NCI-H345 (cell line): ENCODE data around the gene TANGO2.

Source experiments
- DNase-seq: peaks from one replicate; lab custom pipeline; 2025; lab: John Stamatoyannopoulos, UW

Gene TANGO2

GRCh38 chr22:19996694-19997384 is 24.1 kb upstream of the TANGO2 start:
- DNase-seq, result no peak

DNA sequence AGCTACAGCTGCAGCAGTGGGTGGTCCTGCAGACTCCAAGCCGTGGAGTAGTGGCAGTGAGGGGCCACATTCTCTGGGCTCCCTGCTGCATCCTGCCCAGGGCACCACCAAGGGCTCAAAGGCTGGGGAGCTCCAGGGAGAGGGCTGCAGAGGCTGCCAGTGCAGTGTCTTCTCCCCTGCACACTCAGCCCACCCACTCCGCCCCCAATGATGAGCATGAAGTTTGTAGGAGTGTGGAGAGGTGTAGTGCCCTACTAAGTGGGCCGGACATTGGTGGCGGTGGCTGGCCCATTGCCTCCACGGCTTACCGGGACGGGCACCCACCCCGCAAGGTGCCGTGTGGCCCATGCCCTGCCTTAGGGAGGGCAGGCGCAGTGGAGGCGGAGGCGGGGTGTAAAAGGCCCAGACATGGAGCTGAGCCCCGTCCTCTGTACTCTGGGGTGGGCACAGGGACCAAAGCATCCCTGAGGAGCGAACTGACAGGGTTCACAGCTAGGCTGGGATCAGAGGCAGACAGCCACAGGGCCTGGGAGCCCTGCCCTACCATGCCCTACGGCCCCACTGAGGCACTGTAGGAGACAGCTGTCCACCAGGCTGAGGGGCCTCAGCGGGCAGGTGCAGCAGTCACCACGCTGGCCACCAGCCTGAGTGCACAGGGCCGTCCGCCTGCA is 23.2 kb upstream of the TANGO2 start:
- no peak for DNase-seq

DNA sequence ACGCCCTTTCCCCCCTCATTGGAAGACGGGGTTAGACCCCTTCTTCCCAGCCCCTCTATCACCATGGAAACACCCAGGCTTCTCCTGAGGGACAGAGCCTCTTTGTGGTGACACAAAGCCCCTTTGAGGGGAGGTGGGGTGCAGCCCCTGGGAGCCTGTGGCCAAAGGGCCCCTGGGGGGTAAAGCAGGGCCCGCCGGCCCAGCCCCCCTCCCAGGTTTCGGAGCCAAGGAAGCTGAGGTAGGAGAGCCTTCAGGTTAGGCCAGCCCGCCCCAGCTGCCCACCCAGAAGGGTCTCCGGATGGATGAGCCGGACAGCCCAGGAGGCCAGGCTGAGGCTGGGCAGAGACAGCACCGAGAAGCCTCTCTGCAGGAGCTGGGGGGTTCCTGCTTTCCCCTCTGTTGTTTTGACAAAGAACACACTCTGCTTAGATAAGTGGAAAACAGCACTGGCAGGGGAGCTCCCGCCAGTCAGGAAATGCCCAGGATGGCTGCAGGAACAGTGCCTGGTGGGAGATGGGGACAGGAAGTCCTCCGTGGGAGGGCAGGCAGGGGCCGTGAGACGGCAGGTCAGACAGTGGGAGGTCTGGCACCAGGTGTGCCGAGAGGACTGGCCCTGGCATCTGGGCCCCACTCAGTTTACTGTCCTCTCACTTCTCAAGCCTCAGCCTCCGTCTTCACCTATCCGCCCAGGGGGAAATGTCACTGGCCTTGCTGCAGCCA is 22.5 kb upstream of the TANGO2 start:
- DNase-seq, result no peak

DNA sequence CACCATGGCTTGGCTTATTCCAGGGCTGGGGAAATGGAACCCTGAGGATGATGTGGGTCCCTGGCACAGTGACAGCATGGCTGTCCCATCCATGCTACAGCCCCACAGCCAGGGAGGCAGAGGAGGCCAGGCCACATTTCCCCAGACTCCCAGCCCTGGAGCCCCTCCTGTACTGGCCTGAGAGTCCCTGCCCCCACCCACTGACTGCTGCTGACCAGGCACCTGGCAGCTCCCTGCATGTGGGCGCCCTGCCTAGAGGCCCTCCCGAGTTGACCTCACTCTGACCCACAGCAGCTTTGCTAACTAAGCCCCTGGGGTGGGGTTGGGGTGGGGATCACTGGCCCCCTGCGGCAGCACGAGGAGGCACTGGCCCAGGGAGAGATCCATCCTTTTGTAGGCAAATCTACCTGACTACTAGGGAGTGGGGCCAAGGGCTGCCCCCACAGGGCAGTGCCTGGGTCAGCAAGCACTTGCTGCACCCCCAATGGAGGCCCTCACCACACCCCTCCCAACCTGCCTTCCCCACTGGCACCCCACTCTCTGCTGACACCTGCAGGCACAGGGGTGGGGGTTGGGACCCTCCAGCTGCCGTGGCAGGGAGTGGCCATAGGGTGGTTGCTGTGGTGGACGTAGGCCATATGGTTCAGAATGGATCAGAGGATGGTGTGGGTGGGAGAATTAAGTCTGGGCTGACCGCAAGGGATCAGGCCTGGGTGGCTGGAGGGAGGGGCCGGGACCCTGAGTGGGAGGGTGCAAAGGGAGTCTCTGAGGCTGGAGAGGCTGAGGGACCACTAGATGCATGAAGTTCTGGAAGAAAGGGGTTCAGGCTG is 21.7 kb upstream of the TANGO2 start:
- DNase-seq, result no peak

DNA sequence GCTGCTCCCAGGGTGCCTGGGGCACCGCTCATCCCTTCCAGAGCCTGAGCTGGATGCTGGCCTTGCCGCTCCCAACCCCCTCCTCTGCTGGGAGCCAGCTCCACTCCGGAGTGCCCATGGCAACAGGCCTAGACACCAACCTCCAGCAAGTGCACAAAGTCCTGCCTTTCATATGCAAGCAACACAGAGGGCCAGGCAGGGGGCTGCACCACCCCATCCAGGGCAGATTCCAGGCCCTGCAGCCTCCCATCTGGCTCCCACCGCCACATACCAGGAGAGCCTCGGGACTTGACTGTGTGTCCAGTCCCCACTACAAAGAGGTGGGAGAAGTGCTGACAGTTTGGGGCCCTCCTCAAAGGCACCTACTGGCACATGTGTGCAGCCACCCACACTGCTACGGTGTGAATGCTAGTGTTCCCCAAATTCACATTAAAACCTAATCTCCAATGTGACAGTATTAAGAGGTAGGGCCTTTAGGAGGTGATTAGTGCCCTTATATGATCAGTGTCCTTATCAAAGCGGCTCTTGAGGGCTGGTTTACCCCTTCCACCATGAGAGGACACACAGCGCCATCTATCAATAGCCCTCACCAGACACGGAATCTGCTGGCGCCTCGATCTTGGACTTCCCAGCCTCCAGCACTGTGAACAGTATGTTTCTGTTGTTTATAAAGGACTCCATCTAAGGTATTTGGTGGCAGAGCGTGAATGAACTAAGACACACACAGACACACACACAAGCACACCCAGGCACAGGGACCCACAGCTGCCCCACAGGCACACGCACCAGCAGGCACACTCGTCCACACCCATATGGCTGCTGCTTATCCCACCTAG is 20.4 kb upstream of the TANGO2 start:
- DNase-seq, result no peak

DNA sequence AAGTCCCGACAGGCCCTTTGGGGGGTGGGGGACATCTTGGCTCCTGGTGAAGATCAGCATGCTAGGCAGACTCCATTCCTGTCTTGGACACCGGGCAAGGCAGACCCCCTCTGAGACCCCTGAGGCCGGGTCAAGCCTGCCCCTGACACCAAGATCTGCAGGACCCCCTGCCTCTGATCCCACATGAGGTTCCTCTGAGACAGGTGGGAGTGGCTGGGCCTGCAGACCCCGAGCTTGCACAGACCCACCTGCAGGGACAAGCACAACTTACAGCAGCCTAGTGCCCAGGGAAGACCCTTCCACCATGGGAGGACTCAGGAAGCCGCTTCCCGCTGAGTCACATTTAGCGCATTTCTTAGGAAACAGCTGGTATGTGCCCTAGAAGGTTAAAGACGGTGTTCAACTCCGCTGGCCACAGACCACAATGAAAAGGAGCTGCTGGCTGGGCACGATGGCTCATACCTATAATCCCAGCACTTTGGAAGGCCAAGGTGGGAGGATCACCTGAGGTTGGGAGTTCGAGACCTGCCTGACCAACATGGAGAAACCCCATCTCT is 19.8 kb upstream of the TANGO2 start:
- no peak for DNase-seq

- no peak for DNase-seq
Measured at GRCh38 chr22:20002128-20002527, 18.8 kb upstream of the TANGO2 start.

- no peak for DNase-seq
Measured at GRCh38 chr22:20002636-20003035, 18.3 kb upstream of the TANGO2 start.

GRCh38 chr22:20003304-20003703 is 17.6 kb upstream of the TANGO2 start:
- DNase-seq, result no peak

- no peak for DNase-seq
Measured at GRCh38 chr22:20004464-20004863, 16.4 kb upstream of the TANGO2 start.

DNA sequence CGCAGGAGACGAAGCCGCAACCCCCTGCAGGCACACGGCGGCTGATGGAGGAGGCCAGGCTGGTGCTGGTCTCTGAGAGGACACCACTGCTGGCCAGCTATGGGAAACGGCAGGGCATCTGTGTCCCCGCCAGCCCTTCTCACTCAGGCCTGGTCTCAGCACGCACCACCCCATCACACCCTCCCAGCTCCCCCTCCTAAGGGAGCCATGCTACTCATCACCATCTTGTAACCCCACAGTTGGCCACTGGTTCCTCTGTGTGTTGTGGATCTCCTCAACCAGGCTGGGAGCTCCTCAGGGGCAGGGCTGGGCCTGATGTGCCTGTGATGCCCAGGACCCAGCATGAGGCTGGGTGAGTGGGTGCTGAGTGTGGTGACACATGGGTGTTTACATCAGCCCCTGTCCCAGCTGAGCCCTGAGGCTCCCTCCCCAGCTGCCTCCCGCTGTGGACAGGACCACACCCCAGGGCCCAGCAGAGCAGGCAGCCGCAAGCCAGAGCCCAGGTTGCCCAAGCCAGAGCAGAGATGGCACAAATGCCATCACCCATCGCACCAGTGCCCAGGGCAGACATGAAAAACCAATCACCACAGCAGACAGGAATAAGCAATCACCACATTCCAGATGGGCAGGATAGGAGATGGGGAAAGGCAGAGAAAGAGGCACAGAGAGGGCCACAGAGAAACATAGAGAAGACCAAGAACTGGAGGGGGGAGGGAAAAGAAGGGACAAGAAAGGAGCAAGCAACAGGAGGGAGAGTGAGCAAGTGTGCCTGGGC is 12.5 kb upstream of the TANGO2 start:
- DNase-seq, result no peak

GRCh38 chr22:20009018-20009491 is 11.9 kb upstream of the TANGO2 start:
- DNase-seq, result no peak

DNA sequence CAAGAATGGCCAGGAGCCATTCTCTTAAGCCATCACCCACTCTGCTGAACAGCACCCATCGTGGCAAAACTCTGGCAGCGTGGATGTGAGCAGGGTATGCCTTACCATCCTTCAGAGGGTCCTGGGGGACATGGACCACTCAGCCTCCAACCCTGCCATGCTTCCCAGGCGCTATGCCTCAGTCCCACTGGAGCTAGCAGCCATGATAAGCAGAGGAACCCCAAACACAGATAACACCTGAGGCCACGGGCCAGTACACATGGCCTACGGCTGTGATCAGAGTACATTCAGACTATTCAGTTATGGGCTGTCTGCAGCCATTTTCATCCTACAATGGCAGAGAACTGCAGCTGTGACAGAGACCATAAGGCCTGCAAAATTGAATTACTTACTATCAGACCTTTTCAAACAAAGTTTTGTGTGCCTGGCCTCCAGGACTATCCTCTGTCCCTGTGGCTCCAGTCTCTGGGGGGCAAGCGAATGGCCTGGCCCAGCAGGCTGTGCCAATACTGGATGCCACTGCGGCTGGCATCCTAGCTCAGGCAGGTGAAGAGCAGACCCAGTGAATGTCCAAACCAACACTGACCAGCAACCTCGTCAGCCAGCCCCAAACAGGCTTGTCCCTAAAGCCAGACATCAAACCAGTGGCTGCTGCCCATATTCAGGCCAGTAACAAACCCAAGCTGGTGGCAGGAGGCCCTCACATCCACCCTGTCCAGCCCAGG is 11.2 kb upstream of the TANGO2 start:
- no peak for DNase-seq

DNA sequence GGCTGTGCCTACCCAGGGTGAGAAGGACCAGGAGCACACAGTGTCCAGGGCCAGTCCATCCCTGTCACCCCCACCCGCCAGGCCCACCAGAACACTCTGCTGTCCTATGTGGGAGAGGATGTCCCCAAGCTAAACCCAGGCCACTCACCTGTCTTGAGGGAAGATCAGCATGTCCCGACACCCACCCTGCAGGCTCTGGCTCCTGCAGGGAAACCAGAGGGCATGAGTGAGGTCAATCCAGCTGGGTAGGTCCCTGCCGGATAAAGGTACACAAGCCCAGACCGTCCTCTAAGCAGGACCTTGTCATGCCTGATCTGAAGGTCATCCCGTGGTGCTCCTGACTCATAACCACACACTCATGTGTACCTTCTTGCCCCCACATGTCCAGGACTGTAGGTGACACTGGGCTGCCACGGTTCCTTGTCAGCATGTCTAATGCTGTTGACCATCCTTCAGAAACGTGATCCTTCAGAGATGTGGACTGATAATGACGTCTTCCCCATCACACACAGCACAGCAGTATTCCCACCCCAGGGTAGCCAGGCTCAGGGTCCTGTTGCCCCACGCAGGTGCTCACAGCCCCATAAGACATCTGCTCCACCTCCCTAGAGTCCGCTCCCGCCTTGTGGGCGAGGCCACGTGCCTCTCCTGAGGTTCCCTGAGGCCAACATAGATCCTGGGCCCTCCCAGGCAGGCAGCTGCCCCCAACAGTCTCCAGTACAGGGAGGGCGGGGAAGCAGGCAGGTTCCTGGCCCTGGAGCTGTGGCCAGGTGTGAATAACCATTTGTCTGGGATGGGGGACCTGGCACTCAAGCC is 10.4 kb upstream of the TANGO2 start:
- no peak for DNase-seq

GRCh38 chr22:20011123-20011992 is 9.6 kb upstream of the TANGO2 start:
- no peak for DNase-seq

DNA sequence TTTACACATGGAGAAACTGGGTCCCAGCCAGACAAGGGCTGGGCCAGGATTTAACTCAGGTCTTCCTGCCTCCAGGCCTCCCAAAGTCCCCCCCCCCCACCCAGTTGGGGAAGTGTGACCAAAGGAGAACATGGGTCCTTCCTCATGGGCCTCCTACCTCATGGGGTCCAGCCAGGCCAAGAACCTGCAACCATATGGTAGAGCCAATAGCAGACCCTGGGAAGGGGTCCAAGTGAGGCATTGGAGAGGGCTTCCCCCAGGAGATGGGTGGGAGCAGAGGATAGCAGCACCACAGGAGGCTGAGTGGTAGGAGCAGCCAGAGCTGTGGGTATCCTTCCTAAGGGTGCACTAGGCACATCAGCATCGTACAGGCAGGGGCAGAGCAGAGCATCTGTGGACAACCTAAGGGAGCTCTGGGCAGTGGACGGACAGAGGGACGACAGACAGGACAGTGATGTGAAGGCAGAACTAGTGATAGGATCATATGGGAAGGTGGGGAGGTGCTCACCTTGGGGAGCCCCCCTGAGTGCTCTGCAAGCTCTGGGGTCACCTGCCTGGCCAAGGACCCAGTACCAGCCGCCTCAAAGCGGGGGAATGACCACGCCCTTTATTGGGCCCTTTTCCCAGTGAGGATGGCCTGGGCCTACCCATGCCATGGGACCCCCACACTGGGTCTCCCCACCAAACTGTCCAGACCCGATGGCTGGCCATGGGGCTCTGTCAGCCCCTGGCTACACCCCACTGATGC is 8.7 kb upstream of the TANGO2 start:
- DNase-seq, result no peak
